ENCODE measurements around the gene THRSP.

THRSP gene

DNA sequence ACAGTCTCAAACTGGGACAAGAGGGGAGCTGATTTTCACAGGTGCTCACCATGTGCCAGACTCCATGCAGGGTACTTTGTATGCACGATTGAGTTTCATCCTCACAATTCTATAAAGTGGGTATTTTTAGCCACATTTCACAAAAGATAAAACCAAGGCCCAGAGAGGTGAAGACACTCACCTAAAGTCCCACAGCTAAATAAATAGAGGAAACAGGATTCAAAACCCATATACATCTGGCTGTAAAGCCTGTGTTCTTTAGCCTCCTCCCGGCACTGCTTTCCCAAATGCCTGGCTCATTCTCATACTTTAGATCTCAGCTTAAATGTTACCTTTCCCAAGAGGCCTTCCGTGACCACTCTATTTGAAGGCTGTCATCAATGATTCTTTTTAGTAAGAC, 27.3 kb upstream of the THRSP start:
- TF ChIP-seq CTCF (IDR thresholded peaks at IDR 0.05) = no peak

DNA sequence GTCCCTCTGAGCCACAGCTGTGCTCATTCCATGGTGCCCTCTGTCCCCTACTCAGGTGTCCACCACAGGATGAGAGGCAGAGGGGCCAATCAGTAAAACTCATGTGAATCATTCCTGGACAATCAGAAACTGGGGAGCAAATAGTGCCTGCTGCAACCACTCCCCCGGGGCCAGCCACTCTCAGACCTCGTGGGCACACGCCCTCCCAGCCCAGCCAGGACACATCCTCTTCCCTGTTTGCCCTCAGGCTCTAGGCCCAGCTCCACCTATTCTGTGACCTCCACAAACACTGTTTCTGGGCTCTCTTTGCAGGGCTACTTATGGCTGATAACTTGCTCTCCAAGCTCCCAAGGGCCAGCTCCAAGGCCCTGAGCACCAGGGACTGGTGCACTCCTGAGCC, 26.6 kb upstream of the THRSP start:
- TF ChIP-seq CTCF (IDR thresholded peaks at IDR 0.05) = no peak

DNA sequence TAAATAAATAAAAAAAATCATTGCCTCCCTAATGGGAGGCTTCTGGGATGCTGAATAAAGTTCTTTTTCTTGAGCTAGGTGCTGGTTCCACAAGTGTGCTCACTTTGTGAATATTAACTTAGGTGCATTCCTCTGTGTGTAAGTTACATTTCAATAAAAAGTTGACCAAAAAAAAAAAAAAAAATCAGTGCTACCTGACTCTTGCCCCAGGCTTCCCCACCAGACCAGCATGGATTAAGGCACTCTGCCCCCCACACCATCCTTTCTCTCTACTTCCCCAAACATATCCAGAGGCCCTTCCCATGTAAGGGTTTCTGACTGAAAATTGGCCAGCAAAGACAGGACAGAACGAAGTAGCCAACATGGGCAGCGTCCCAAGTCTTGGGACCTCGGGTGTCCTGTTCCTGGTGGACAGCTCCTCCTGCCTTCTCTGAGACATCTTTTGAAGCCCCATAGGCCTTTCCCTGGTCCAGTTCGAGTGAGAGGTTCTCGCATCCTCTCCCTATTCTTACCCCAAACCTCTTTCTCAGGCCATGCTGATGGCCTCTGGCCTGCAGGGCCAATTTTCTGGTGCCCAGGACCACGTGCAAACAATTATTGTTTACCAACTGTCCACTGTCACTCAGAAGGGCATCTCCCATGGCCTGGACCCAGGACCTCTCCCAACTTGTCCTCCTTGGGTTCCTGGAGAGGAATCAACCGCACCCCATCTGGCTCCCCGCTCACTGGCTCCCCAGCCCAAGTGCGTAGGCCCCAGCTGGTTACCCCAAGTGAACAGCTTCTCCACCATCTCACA, 25.6 kb upstream of the THRSP start:
- no peak for TF ChIP-seq CTCF (IDR thresholded peaks at IDR 0.05)

- no peak for TF ChIP-seq CTCF (IDR thresholded peaks at IDR 0.05)
Measured at GRCh38 chr11:78038697-78039313, 24.9 kb upstream of the THRSP start.

DNA sequence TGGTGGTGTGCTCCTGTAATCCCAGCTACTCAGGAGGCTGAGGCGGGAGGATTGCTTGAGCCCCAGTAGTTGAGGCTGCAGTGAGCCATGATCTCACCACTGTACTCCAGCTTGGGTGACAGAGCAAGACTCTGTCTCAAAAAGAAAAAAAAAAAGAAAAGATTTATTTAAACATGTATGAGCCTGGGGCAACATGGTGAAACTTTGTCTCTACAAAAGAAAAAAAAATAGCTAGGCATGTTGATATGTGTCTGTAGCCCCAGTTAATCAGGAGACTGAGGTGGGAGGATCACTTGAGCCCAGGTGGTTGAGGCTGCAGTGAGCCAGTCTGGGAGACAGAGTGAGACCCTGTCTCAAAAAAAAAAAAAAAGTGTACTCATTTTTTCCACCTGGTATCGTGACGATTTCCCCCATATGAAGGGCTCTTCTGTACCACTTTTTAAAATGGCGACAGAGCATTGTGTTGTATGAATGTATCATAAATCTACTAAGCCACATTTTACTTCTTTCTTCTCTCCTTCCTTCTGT, 24.2 kb upstream of the THRSP start:
- TF ChIP-seq CTCF (IDR thresholded peaks at IDR 0.05) = no peak

DNA sequence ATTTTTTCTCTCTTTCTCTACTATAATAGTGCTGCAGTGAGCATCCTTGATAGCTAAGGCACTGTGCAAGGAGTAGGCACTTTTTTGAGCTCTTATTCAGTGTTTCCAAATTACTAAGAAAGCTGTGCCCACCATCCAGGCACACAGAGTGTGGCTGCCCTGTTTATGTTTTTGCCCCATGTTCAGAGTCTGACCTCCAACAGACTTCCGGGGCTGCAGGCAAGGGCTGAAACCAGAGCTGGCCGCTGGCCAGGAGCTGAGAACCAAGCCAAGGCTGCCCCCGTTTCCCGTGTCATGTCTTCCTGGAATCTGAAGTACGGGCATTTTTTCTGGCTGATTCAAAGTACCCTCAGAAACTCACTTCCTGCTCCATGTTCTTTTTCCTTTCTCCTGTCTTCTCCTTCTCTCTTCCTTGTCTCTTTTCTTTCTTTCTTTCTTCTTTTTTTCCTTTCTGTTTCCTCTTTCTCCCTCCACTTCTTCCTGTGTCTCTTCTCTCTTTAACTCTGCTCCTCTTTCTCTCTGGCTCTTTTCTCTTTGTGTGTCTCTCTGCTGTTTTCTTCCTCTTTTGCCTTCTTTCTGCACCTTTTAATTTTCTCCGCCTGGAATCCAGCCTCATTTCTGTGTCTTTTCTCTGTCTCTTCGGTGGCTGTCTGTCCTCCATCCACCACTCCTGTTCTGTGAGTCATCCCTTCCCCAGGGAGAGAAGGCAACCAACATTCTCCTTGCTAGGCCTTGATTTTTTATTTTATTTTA, 23.6 kb upstream of the THRSP start:
- TF ChIP-seq CTCF (IDR thresholded peaks at IDR 0.05) = no peak

DNA sequence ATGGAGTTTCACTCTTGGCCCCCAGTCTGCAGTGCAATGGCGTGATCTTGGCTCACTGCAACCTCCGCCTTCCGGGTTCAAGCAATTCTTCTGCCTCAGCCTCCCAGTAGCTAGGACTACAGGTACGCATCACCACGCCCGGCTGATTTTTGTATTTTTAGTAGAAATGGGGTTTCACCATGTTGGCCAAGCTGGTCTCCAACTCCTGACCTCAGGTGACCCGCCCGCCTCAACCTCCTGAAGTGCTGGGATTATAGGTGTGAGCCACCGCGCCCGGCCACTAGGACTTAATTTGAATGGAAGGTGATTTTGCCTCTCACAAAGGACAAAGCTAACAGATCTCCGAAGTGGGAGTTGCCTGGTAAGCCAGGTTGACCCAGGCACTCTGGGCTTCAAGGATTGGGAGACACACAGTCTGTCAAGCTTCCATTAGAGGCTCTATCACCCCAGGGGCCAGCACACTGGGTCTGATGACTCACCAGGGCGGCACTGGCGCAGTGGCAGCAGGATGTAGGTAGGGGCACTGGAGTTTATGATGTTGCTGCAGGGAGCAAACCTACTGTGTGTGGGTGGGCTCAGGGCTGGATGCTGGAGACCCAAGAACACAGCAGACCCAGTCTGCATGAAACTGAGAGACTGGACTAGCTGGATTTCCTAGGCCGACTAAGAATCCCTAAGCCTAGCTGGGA, 22.8 kb upstream of the THRSP start:
- TF ChIP-seq CTCF (IDR thresholded peaks at IDR 0.05) = no peak

Data from LNCAP (cell line).